Activated CD4-positive, alpha-beta T cell treated with anti-CD3 and anti-CD28 coated beads for 36 hours (primary cell): Measurements from ENCODE around the gene SLC38A11. TPM values are rescaled to one million over a fixed set of nuclear protein-coding genes. Genes with fewer than 3 reads are reported as not detected.

Source experiments
- ATAC-seq: fragments of 200-7000 bp; cut with Tn5 transposase; one replicate; pipeline ENCODE4 v1.10.0; 2021; ENCODE audit warnings: mild to moderate bottlenecking, moderate library complexity
- CTCF ChIA-PET: fragments of 350-600 bp; sonication (Branson Sonifier 250); formaldehyde crosslinking; loops from one replicate; lab custom pipeline; 2021; ENCODE audit warnings: antibody characterized with exemption; lab: Charles Lee
- POLR2A ChIA-PET: fragments of 350-600 bp; sonication (Branson Sonifier 250); formaldehyde crosslinking; loops from one replicate; lab custom pipeline; 2021; ENCODE audit warnings: antibody characterized with exemption, inconsistent platforms; lab: Charles Lee
- DNase-seq: peaks from one replicate; pipeline ENCODE4 v3.0.0-alpha.2; 2020
- H3K27ac Mint-ChIP-seq: one replicate; pipeline ENCODE4 v1.8.0; 2021; ENCODE audit warnings: mixed read lengths
- H3K27me3 Mint-ChIP-seq: one replicate; pipeline ENCODE4 v1.8.0; 2021; ENCODE audit warnings: mixed read lengths
- H3K36me3 Mint-ChIP-seq: one replicate; pipeline ENCODE4 v1.8.0; 2021; ENCODE audit warnings: low read depth, mixed read lengths
- H3K4me1 Mint-ChIP-seq: one replicate; pipeline ENCODE4 v1.8.0; 2021; ENCODE audit warnings: mixed read lengths
- H3K4me3 Mint-ChIP-seq: one replicate; pipeline ENCODE4 v1.8.0; 2021; ENCODE audit warnings: mild to moderate bottlenecking, moderate library complexity, mixed read lengths
- H3K9me3 Mint-ChIP-seq: one replicate; pipeline ENCODE4 v1.8.0; 2021; ENCODE audit warnings: low read depth, mixed read lengths
- intact Hi-C, 2 experiments: fragments of 100-400 bp; cut with DNase I in 1 of 2; cut with micrococcal nuclease in 1 of 2; formaldehyde crosslinking; loops; one replicate each; pipeline versions ENCODE4 v1.14.2 to v1.15.1; 2022 to 2024; cut with DNase I, micrococcal nuclease
- total RNA-seq, 2 experiments: library from RNA; stranded (reverse); gene quantifications; one replicate each; pipeline ENCODE4 v1.2.3, GENCODE V29; 2021

Gene SLC38A11
- total RNA-seq, 2 experiments from 2014 or later = not detected

GRCh38 chr2:164969909-164970690, 14.8 kb upstream of the SLC38A11 start:
- ChIA-PET CTCF (no interaction called here), POLR2A (no interaction called here)
- Mint-ChIP-seq H3K27me3 (no peaks in the 10 kb centered on the region), H3K27ac (no peak overlapping the region), H3K36me3 (no peaks in the 10 kb centered on the region), H3K9me3 (no peaks in the 10 kb centered on the region), H3K4me3 (no peak overlapping the region), H3K4me1 (peaks cover 5% of the 10 kb centered on the region)
- no peak for DNase-seq
- intact Hi-C loops = no loop called here
- no peak for ATAC-seq

DNA sequence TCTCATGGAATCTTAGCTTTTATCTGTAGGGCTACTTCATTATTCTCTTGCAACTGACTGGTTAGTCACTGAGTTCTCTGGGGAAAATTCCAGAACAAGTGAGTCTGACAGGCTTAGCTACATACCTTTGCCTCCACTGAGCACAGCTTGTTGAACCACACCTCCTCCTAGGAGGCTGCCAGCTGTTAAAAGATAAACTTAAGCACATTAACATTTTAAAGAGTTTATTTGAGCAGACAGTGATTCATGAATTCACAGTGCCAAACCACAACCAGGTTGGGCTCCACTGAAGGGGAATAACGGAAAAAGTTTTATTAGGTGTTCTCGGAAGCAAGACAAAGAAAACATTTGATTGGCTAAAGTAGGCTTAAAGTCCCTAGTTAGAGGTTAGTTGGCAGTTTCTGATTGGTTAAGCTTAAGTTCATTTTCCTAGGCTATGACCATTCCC, 12.5 kb upstream of the SLC38A11 start:
- CTCF ChIA-PET = interaction anchor here (0.6 kb wide), 1 partner anchor 236 kb away, joined by 3 read pairs; the partner anchor contains the start of gene SCN3A
- no peak overlapping the region for H3K27ac Mint-ChIP-seq
- H3K27me3 Mint-ChIP-seq = no peaks in the 10 kb centered on the region
- ATAC-seq = no peak
- no peak for DNase-seq
- POLR2A ChIA-PET = no interaction called here
- H3K4me3 Mint-ChIP-seq = no peak overlapping the region
- H3K4me1 Mint-ChIP-seq = no peaks in the 10 kb centered on the region
- H3K9me3 Mint-ChIP-seq = no peaks in the 10 kb centered on the region
- intact Hi-C loops = no loop called here
- no peaks in the 10 kb centered on the region for H3K36me3 Mint-ChIP-seq

- ATAC-seq = no peak
- Mint-ChIP-seq H3K4me1 (no peaks in the 10 kb centered on the region), H3K9me3 (no peaks in the 10 kb centered on the region), H3K4me3 (no peak overlapping the region), H3K27ac (no peak overlapping the region), H3K36me3 (no peaks in the 10 kb centered on the region), H3K27me3 (no peaks in the 10 kb centered on the region)
- ChIA-PET CTCF (interaction anchor here (0.6 kb wide), 1 partner anchor 237 kb away, joined by 3 read pairs; the partner anchor contains the start of gene SCN3A), POLR2A (no interaction called here)
- DNase-seq = no peak
- intact Hi-C loops = no loop called here
Measured at GRCh38 chr2:164967361-164967760, 12.0 kb upstream of the SLC38A11 start.

- POLR2A ChIA-PET = no interaction called here
- Mint-ChIP-seq H3K9me3 (no peaks in the 10 kb centered on the region), H3K27me3 (no peaks in the 10 kb centered on the region), H3K4me3 (no peak overlapping the region), H3K27ac (no peak overlapping the region), H3K4me1 (no peaks in the 10 kb centered on the region), H3K36me3 (no peaks in the 10 kb centered on the region)
- intact Hi-C loops = no loop called here
- DNase-seq = no peak
- no peak for ATAC-seq
- CTCF ChIA-PET = interaction anchor here (0.7 kb wide), 1 partner anchor 224 kb away, joined by 3 read pairs; no protein-coding TSS in a partner anchor
Measured at GRCh38 chr2:164964700-164965099, 9.4 kb upstream of the SLC38A11 start.

- CTCF ChIA-PET = no interaction called here
- POLR2A ChIA-PET = no interaction called here
- no peaks in the 10 kb centered on the region for H3K36me3 Mint-ChIP-seq
- peaks cover 3% of the 10 kb centered on the region for H3K27me3 Mint-ChIP-seq
- no peak overlapping the region for H3K27ac Mint-ChIP-seq
- ATAC-seq = no peak
- H3K9me3 Mint-ChIP-seq = no peaks in the 10 kb centered on the region
- H3K4me3 Mint-ChIP-seq = no peak overlapping the region
- no peak for DNase-seq
- intact Hi-C loops = no loop called here
- peaks cover 2% of the 10 kb centered on the region for H3K4me1 Mint-ChIP-seq
Measured at GRCh38 chr2:164960159-164960558, 4.8 kb upstream of the SLC38A11 start.

DNA sequence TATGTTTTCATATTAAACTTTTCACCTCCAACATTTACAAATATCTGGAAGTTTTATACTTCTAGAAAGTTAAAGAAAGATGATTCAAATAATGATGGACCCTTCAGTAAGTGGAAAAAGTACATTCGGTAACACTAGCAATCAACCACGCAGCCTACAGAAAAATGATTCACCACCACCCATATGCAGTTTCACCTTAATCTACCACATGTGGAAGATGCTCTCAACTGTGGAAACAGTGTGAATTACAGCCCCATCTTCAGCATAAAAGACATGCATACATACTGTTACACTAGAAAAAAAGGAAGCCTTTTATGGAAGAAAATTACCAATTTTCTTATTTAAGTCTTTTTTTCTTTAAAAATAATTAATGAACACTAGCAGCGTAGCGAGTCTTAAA, 1.1 kb downstream of the SLC38A11 start:
- DNase-seq (no peak), ATAC-seq (peak; percentile 73)
- Mint-ChIP-seq H3K36me3 (no peaks in the 10 kb centered on the region), H3K4me1 (peaks cover 2% of the 10 kb centered on the region), H3K27me3 (peaks cover 13% of the 10 kb centered on the region), H3K27ac (no peak overlapping the region), H3K4me3 (no peak overlapping the region), H3K9me3 (no peaks in the 10 kb centered on the region)
- CTCF ChIA-PET = interaction anchor here (0.9 kb wide), 1 partner anchor 112 kb away, joined by 3 read pairs; the partner anchor contains the start of gene COBLL1
- intact Hi-C loops = no loop called here
- POLR2A ChIA-PET = no interaction called here

- H3K4me1 Mint-ChIP-seq = peaks cover 2% of the 10 kb centered on the region
- H3K9me3 Mint-ChIP-seq = no peaks in the 10 kb centered on the region
- peaks cover 13% of the 10 kb centered on the region for H3K27me3 Mint-ChIP-seq
- CTCF ChIA-PET = interaction anchor here (0.7 to 0.9 kb wide), 2 partner anchors 16 to 111 kb away, joined by 3 read pairs; partner anchors contain the start of gene COBLL1
- POLR2A ChIA-PET = no interaction called here
- DNase-seq = no peak
- ATAC-seq = no peak
- H3K36me3 Mint-ChIP-seq = no peaks in the 10 kb centered on the region
- no peak overlapping the region for H3K4me3 Mint-ChIP-seq
- H3K27ac Mint-ChIP-seq = no peak overlapping the region
- intact Hi-C loops = no loop called here
Measured at GRCh38 chr2:164953279-164953678, 2.0 kb downstream of the SLC38A11 start.

- Mint-ChIP-seq H3K9me3 (no peaks in the 10 kb centered on the region), H3K27ac (no peak overlapping the region), H3K4me3 (no peak overlapping the region), H3K27me3 (peaks cover 13% of the 10 kb centered on the region), H3K4me1 (peaks cover 2% of the 10 kb centered on the region), H3K36me3 (no peaks in the 10 kb centered on the region)
- no peak for ATAC-seq
- no peak for DNase-seq
- POLR2A ChIA-PET = no interaction called here
- CTCF ChIA-PET = no interaction called here
- intact Hi-C loops = no loop called here
Measured at GRCh38 chr2:164952057-164952702, 3.1 kb downstream of the SLC38A11 start.

DNA sequence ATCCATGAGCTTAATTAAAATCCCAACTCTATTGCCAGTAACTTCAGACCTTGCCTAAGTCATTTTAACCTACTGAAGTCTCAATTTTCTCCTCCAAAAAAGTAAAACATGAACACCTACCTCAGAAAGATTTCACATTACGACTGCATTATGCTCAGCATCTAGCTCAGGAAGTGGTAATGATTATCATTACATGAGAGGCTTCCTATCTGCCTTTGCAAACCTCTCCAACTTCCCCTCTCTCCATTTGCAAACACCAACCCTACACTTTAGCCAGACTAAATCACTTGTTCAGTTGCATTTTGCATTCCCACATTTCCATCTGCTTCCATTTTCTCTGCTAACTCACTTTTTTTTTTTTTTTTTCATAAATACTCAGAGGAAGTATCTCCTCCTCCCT, 6.8 kb downstream of the SLC38A11 start:
- peaks cover 8% of the 10 kb centered on the region for H3K27me3 Mint-ChIP-seq
- no peaks in the 10 kb centered on the region for H3K4me1 Mint-ChIP-seq
- no peaks in the 10 kb centered on the region for H3K9me3 Mint-ChIP-seq
- CTCF ChIA-PET = interaction anchor here (0.7 kb wide), 1 partner anchor 107 kb away, joined by 3 read pairs; the partner anchor contains the start of gene COBLL1
- H3K36me3 Mint-ChIP-seq = no peaks in the 10 kb centered on the region
- ATAC-seq = no peak
- POLR2A ChIA-PET = no interaction called here
- intact Hi-C loops = loop anchor here in 1 of 2 experiments (10.0 kb wide), 1 partner anchor 374 kb away; no protein-coding TSS in a partner anchor
- no peak for DNase-seq
- H3K4me3 Mint-ChIP-seq = no peak overlapping the region
- no peak overlapping the region for H3K27ac Mint-ChIP-seq

DNA sequence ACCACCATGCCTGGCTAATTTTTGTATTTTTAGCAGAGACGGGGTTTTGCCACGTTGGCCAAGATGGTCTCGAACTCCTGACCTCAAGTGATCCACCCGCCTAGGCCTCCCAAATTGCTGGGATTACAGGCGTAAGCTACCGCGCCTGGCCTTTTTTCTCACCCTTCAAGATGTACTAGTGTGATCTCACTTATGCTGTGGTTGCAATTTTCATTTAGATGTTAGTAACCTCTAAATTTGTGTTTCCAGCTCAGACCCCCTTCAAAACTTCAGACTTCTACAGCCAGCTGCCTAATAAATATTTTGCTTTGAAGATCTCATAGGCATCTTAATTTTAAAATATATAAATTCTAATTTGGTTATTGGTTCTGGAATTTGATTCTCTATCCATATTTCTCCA, 8.0 kb downstream of the SLC38A11 start:
- Mint-ChIP-seq H3K9me3 (no peaks in the 10 kb centered on the region), H3K27me3 (peaks cover 6% of the 10 kb centered on the region), H3K4me3 (no peak overlapping the region), H3K36me3 (no peaks in the 10 kb centered on the region), H3K4me1 (no peaks in the 10 kb centered on the region), H3K27ac (no peak overlapping the region)
- ChIA-PET CTCF (no interaction called here), POLR2A (no interaction called here)
- DNase-seq (no peak), ATAC-seq (no peak)
- intact Hi-C loops = loop anchor here in 1 of 2 experiments (10.0 kb wide), 1 partner anchor 372 kb away; no protein-coding TSS in a partner anchor

- DNase-seq = no peak
- ChIA-PET CTCF (interaction anchor here (1.3 kb wide), 1 partner anchor 43 kb away, joined by 3 read pairs; no protein-coding TSS in a partner anchor), POLR2A (no interaction called here)
- Mint-ChIP-seq H3K4me1 (no peaks in the 10 kb centered on the region), H3K36me3 (no peaks in the 10 kb centered on the region), H3K4me3 (no peak overlapping the region), H3K27ac (no peak overlapping the region), H3K9me3 (no peaks in the 10 kb centered on the region), H3K27me3 (no peaks in the 10 kb centered on the region)
- intact Hi-C loops = loop anchor here in 1 of 2 experiments (10.0 kb wide), 1 partner anchor 368 kb away; no protein-coding TSS in a partner anchor
- no peak for ATAC-seq
Measured at GRCh38 chr2:164943289-164943688, 12.0 kb downstream of the SLC38A11 start.
